GM12873 (cell line): ENCODE measurements around the gene GBP7.

ENCODE experiments used
- TF ChIP-seq, protein P1 (sequence below): IDR thresholded peaks from 2 replicates; pipeline ENCODE4 v1.5.1; 2012; ENCODE audit warnings: low read depth, mild to moderate bottlenecking, moderate library complexity, low read length, control low read depth; ENCODE audit not compliant: insufficient read depth; ENCODE audit errors: missing control alignments

GBP7 gene

GRCh38 chr1:89176971-89177370 lies 1.2 kb upstream of the GBP7 start:
- TF ChIP-seq, protein P1, sequence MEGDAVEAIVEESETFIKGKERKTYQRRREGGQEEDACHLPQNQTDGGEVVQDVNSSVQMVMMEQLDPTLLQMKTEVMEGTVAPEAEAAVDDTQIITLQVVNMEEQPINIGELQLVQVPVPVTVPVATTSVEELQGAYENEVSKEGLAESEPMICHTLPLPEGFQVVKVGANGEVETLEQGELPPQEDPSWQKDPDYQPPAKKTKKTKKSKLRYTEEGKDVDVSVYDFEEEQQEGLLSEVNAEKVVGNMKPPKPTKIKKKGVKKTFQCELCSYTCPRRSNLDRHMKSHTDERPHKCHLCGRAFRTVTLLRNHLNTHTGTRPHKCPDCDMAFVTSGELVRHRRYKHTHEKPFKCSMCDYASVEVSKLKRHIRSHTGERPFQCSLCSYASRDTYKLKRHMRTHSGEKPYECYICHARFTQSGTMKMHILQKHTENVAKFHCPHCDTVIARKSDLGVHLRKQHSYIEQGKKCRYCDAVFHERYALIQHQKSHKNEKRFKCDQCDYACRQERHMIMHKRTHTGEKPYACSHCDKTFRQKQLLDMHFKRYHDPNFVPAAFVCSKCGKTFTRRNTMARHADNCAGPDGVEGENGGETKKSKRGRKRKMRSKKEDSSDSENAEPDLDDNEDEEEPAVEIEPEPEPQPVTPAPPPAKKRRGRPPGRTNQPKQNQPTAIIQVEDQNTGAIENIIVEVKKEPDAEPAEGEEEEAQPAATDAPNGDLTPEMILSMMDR: no peak

DNA sequence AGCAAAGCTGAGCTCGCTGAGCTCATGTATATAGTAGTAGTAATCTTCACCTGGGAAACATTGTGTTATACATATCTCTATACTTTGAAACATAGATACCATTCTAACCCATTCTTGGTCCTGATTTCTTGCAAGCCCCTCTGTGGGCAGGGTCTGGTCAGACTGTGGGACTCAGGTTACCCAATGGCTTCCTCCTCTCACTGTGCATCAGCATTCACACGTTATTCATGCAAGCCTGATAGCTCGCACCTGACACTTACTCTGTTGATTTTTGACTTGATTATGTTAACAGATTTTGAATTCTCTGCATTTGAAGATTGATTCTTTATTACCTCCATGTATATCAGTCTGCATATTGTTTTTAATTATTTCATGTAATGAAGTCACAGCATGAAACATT lies 1.3 kb downstream of the GBP7 start:
- TF ChIP-seq, protein P1: no peak

DNA sequence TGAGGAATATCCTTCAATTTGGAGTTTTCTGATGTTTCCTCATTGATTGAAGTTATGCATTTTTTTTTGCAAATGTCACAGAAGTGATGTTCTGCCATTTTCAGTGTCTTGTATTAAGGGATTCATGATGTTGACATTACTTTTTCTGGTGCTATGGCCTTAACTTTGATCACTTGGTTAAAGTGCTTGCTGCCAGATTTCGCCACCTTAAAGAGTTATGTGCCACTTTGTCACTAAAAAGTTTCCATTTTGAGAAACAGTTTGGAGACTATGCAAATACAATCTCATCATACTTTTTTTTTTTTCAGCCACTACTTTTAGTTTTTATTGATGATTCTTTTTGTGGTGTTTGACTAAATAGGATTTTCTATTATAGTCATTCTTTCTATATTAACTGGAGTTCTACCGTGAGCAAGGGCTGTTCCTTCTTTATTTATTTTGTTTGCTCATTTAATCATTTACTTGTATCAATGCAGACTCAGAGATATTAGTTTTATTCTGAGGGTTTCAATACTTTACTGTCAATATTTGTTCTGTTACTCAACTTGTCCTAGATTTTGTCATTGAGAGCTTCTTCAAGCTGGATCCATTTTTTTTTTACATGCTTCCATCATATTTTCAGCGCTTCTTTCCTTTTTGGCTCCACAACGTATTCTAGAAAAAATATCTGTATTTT lies 3.2 kb downstream of the GBP7 start:
- TF ChIP-seq, protein P1: no peak

GRCh38 chr1:89171067-89171438 lies 4.8 kb downstream of the GBP7 start:
- TF ChIP-seq, protein P1: no peak

DNA sequence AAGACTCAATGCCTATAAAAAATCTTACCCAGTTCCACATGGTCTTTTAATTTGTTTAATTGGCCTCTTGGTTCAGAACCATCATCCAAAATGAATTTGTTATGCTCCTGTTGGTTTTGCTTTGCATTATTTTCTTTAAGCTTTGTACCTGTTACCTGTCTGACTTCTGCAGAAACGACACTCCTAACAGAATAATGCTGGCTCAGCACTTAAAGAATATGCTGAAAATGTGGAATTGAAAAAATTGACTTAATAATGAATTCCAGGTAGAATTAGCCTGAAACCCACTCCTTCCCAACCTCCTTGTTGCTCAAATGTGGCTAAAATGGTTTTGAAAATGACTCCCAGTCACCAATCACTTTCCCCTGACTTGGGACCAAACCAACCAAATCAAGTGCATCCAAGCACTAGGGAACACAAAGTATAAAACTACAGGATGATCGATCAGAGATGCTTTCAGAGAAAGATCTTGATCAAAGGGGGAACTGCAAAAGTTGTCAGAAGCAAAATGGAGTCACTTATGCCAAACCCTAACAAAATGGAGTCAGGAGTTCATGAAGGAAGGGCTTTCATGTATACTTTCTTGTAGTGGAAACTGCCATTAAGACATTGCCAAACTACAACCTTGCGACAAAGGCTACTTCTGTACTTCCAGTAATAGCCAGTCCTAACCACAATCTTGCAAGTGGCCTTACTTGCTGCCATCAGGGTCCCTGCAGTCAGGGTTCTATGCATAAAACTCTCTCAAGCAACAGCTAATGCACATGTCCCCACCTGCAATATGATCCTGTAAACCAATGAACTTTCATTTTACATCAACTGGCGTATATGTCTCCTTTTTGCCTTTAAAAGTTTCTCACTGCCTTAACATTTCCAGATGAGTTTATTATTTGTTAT lies 5.4 kb downstream of the GBP7 start:
- TF ChIP-seq, protein P1: no peak

DNA sequence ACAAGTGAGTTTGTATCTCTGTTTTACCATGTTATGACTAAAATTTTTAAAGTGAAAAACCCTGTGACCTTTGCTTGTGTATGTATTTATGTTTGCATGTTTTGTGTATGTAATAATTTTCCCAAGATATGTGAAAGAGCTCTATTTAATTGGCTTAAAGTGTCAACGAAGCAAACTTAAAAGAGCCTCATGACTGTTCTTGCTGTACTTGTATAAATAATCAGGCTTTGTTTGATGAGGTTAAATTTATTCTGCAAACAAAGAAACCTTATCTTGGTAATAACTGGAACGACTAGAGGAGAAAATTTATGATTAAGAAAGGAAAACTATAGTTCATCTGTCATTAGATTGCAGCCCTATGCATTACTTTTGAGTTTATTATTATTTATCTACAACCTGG lies 6.6 kb downstream of the GBP7 start:
- TF ChIP-seq, protein P1: no peak

DNA sequence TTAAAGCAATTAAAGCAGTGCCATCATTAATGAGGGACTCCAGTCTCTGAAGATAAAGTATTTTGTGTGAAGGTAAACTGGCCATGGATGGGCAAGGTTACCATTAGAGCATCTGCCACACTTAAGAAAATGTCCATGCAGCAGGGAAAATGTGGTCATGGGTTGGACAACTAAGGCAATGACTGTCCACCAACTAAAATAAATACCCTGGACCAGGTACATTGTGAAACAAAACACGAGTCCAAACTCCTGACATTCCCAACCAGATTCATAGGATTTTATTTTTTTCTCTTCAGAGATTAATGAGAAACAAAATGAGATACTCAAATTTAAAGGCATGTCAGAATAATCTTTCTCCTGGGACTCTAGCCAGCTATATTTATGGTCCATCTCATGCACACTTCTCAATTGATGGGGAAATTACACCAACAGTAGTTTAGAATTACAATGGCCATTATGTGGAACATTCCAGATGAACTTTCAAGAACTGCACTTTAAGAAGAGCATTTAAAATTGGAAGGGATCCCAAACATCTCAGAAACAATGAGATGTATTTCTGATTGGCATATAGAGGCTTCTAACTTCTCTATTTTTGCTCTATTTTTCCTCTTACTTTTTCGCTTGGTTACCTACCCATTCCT lies 8.1 kb downstream of the GBP7 start:
- TF ChIP-seq, protein P1: no peak
